HG02885 (cell line): ENCODE data around the gene KRTAP5-1.

ENCODE experiments used
- ATAC-seq: cut with Tn5 transposase; IDR thresholded peaks from one replicate; pipeline ENCODE4 v1.9.1; 2021; ENCODE audit warnings: mild to moderate bottlenecking; ENCODE audit not compliant: unreplicated experiment, poor library complexity

Gene KRTAP5-1

GRCh38 chr11:1573077-1573902, 11.8 kb downstream of the KRTAP5-1 start:
- ATAC-seq: no peak

GRCh38 chr11:1572197-1573076, 12.6 kb downstream of the KRTAP5-1 start, which contains the start of gene DUSP8:
TSS of gene DUSP8 (minus strand) at chr11:1572271. CDS start at chr11:1565826, 6,445 bp downstream.
- peak; percentile 68 for ATAC-seq

DNA sequence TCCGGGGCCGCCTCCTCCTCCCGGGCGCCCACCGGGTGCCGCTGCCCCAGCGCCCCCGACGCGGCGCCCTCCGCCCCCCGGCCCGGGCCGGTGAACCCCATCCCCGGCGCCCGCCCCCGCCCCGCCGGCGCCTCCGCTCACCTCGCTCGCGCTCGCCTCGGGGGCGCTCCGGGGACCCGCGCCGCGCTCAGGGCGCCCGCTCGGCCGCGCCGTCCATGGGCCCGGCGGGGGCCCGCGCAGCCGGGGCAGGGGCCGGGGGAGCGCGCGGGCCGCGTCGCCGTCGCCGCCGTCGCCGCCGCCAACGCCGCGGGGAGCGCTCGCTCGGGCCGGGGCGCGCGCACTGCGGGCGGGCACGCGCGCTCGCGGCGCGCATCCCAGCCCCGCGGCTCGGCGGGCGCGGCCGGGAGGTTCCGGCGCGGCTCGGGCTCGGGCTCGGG, 13.3 kb downstream of the KRTAP5-1 start:
- no peak for ATAC-seq

DNA sequence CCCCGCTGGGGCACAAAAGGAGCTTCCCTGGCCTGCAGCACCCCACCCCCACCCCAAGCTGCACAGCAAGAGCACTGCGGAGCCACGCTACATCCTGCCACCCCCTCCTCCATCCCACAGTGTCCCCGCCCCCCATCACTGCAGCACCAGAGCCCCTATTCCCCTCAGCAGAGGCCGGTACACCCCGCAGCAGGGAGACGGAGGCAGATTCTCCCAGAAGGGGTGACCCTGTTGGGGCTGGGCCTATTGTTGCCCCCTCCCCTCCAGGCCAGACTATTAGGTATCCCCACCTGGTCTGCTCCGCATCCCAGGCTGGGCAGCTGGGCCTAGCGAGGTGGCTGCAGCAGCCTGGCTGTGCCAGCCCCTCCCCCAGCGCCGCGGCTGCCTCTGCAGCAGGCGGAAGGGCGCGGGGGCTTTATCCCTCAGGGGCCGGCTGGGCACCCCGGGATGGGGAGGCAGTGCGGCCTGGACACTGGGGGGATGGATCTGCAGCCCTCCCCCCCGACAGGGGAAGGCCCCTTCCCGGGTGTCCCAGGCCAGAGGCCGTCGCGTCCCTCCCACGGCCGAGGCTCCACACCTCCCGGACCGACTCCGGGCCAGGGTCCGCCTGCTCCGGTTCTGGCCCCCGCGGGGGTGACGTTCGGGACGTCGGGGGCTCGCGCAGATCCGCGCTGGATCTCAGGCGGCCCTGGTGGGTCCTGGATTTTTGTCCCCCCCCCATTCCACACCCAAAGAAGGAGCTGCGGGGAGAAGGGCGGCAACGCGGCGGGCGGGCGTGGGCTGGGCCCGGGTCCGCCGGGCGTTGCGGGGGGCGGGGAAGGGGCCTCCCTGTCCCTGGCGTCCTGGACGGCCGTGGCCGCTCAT, 14.0 kb downstream of the KRTAP5-1 start:
- no peak for ATAC-seq

GRCh38 chr11:1570531-1570895, 14.6 kb downstream of the KRTAP5-1 start:
- no peak for ATAC-seq

- ATAC-seq: no peak
Measured at GRCh38 chr11:1570001-1570453, 15.1 kb downstream of the KRTAP5-1 start.

- ATAC-seq: no peak
Measured at GRCh38 chr11:1569251-1569780, 15.8 kb downstream of the KRTAP5-1 start.

DNA sequence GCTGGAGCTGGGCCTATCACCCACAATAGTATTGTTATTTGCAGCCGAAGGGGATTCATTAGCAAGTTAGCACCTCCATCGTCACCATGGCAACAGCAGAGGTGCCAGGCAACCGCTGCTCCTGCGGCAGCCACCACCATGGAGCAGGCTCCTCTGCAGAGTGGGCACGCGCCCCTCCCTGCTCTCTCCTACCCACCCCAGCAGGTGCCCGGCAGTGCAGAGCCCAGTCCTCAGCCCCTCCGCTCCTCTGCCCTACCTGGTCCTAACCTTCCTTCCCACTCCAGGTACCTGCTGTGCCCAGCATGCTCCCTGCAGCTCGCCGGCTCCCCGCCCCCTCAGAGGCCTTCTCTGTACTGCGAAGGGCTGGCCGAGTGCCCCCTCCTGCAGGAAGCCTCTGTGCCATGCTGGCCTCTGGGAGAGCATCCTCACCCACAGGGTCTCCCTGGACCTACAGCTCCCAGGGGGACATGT, 16.6 kb downstream of the KRTAP5-1 start:
- ATAC-seq: no peak

- no peak for ATAC-seq
Measured at GRCh38 chr11:1567721-1568100, 17.4 kb downstream of the KRTAP5-1 start.

GRCh38 chr11:1567052-1567720, 17.9 kb downstream of the KRTAP5-1 start:
- no peak for ATAC-seq

- ATAC-seq: no peak
Measured at GRCh38 chr11:1566381-1567051, 18.6 kb downstream of the KRTAP5-1 start.

- ATAC-seq: no peak
Measured at GRCh38 chr11:1565904-1566247, 19.2 kb downstream of the KRTAP5-1 start.

DNA sequence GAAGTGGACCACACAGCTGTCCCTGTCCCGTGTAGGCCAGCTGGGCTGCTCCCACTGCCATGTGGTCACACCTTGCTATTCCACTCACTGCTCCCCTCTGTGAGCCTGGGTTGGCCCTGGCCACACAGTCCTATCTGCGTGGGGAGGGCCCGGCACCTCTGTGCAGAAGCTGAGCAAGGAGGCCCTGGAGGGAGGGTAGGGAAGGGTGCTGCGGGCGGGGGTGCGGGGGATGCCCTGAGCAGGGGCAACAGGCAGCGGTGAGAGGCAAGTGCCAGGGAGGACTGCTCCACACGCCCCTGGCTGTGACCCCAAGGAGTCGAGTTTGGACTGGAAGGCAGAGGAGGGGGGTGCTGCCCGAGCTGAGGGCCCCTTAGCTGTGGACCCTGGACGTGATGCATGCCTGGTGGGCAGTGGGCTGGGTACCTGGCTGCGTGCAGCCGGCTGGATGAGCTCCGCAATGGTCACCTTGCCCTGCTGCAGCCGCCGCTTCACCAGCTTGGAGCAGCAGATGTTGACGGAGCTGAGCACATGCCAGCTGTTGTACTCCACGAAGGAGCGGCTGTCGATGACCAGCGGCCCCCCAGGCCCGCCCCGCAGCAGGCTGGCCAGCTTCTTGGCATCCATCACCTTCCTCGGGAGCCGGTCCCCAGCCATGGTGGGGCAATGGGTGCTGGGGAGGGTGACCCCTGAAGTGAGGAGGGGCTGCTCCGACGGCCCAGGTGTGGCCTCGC, 19.7 kb downstream of the KRTAP5-1 start:
- ATAC-seq: no peak

DNA sequence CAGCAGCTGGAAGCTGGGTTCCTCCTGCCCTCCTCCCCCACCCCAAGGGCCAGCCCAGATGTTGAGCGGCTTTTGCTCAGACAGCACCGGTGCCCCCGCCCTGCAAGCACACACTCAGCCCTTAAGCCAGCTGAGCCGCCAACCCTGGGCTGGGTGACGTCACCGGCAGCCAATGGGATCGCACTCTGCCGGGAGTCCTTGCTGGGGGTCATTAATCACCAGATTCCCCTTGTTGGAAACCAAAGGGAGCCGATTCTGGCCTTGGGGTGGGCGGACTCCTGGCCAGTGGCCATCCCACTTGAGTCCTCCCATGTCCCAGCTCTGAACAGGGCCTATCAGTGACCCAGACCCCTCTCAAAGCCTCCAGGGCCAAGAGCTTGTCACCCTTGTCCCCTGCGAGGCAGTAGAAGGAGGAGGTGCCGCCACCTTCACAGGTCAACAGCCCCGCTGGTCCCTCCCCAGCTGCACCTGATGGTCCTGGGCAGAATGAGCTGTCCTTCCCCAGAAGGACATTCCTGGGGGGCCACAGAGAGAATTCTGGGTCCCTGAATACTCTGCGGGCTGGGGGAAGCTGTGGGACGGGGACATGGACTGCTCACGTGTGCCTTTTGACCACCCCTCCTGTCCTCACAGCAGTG, 20.4 kb downstream of the KRTAP5-1 start:
- no peak for ATAC-seq

DNA sequence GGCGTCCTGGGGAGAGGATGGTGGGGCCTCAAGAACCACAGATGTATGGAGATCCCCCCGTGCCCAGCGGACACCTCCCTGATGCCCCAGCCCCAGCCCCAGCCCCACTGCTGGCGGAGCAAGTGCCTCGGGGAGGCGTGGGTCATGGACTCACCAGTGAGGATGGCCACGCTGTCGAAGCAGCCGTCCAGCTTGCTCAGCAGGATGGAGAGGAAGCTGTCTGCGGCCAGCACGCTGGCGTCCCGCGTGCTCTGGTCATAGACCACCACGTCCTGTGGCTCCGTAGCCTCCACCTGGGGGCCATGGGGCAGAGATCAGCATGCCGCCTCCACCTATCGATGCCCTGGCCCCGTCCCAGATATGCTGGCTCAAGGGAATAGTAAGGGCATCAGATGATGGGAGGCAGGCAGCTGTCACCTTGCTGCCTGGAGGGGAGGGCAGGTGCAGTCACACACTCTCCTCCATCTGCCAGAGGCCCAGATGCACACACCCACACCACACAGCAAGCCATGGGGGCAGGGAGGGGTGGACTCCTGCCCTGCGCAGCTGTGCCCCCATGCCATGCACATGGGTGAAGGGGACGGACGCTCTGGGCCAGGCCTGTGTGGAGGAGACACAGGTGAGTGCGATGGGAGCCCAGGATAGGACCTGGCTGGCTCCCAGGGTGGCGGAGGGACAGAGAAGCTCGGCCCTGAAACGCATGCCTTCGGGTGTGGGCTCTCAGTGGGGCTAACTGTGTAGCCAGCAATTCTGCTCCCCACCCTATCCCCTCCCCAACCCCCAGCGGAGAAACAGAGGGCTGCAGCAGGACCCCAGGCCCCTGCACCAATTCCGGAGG, 21.2 kb downstream of the KRTAP5-1 start:
- ATAC-seq: no peak

GRCh38 chr11:1563149-1563638, 21.9 kb downstream of the KRTAP5-1 start:
- no peak for ATAC-seq
